NCI-H1048 (cell line): ENCODE results near the gene PRSS27.
A peak's percentile ranks its signal among the peaks of the same experiment; 100 is the strongest.
"Not testable (repeated sequence)": the region's sequence is repeated elsewhere in the genome, so short reads cannot be mapped to it uniquely, and the experiment has no call there.

Source experiments
- DNase-seq: peaks from one replicate; lab custom pipeline; 2025; lab: John Stamatoyannopoulos, UW

Gene PRSS27

DNA sequence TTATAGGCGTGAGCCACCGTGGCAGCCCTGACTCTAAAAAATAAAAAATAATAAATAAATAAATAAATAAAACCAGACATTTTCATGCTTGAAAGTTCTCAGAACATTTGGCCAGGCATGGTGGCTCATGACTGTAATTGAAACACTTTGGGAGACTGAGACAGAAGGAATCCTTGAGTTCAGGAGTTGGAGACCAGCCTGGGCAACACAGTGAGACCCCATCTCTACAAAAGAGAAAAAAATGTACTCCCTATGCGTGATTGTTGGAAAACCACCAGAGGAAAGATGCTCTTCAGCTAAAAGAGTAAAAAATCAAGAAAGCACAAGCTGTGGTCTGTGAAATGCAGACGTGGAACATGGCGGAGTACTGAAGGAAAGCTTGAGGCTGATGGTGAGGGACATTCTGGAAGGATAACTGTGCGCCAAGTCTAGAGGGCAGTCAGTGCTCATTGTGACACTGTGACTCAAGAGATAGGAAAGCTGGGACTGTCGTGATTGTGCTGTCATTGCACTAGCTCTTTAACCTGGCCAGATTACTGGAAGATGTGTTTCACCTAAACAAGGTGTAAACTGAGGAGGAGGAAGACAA, 4.2 kb upstream of the PRSS27 start:
- no peak for DNase-seq

DNA sequence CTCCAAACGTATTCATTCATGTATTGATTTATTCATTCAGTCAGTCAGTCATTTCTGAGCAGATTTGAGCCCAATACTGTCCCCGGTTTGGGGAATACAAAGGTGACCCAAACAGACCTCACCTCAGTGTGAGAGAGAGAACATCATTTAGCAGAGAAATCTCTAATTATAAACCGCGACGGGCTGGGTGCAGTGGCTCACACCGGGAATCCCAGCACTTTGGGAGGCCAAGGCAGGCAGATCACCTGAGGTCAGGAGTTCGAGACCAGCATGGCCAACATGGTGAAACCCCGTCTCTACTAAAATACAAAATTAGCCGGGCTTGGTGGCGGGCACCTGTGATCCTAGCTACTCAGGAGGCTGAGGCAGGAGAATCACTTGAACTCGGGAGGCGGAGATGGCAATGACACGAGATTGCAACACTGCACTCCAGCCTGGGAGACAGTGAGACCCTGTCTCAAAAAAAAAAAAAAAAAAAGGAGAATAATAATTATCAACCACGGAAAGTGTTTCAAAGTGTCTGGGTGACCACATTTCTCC, 1.7 kb upstream of the PRSS27 start:
- not testable (repeated sequence) for DNase-seq

DNA sequence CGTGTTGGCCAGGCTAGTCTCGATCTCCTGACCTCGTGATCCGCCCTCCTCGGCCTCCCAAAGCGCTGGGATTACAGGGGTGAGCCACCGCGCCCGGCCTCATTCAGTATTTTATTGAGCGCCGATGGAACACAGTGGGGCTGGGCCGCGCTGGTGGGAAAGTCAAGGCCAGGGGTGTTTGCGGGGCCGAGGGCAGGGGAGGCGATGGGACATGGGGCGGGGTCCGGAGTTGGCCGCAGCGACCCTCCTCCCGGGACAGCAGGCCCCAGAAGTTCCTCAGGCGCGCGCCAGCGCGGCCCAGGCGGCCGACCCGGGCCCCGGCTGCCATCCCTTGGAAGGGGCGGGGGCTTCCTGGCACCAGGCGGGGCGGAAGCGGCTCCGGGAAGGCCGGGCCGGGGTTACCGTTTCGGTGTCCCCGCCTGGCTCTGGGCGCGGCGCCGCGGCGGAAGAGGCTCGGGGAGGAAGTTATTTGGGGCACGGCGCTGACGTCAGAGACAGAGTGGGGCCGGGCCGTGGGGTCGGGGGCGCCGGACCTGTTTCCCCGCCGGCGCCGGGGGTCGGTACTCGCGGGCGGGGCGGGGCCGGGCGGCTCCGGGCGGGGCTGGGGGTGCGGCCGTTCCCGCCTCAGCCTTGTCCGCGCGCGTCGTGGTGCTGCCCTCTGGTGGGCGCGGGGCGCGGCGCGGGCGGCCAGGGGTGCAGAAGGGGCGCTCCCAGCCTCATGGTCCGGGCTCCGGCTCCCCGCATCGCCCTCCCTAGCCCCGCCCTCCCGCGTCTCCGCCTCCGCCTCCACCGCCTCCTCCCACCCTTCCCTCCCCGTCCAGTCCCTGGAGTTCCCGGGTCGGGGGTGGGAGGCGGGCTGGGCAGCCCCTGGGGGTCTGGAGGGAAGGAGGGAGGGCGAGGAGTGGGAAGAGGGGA, 952 bp upstream of the PRSS27 start:
- peak; percentile 32 for DNase-seq

DNA sequence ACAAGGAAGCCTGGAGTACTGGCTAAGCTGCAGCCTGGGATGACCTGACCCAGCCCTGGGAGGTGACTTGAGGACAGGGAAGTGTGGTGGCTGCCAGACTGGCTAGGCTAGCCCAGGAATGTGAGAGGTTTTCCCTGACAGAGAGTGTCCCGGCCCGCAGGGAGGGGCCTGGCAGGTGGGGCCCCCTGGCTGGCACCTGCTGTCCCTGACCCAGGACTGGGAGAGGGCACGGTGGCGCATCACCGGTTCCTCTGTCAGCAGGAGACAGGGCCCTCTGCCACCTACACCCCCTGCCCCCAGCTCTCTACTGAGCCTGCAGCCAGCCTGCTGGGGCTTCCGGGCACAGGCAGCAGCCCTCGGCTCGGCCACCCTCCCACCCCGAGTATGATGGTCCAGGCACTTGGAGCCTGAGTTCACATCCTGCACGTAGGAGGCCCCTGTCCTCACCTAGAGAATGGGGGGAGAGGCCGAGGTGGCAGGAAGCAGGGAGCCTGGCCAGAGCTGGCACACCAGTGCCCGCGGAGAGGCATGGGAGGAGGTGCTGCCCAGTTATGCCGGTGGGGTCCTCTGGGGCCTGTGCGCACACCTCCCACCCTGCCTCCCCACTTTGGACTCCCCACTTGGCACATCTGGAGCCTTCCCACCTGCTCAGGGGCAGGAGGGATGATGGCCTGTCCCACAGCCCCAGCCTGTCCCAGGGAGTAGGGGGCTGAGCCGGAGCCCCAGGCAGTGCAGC, 528 bp downstream of the PRSS27 start:
- DNase-seq, result no peak

DNA sequence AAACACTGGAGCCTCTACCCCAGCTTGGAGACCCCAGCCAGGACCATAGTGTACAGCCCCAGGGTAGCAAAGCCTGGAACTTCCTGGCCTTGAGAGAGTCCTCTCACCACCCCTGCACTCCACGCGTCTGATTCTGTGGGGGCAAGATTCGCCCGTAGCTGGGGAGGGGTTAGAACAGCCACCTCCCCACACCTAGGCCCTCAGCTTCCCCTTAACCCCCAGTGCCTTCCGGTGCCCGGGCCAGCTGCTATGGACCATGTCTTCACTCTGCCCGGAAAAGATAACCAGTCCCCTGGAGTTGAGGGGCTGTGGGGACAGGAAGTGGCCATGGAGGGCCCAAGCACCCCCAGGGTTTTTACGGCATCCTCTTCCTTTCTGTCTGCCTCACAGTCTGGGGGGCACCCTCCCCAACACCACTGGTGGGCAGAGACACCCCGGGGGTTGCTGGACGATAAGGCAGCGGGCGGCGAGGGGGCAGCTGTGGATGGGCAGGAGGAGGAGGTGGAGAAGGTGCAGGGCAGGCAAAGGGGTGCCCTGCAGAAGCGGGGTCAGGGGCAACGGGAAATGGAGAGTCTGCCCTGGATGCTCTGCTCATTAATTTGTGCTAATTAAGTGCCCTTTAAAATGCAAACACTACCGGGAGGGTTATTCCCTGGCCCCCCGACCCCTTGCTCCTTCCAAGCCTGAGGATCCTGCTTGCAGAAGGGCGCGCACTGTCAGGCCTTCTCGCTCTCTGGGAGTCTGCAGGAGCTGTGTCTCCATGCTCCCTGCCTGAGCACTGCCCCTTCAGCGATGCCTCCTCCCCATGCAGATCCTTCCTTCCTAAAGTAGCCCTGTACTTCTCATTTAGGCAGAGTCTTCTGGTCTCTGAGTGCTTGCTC, 2.4 kb downstream of the PRSS27 start:
- DNase-seq, result no peak

DNA sequence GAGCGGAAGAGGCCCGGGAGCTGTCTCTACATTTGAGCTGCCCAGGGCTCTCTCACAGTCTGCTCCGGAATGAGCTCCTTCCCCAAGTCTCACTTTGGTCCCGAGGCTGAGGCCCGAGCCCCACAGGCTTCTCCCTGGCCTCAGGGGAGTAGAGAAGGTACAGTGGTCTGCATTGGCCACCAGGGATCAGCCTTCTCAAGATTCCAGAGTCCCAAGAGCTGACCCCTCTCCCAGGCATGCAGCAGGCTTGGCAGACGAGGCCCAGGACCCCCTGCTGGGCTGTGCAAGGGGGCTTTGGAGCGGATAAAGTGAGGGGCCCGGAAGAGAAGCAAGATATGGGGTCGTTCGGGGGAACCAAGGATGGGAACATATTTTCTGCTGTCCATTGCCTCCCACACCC, 3.1 kb downstream of the PRSS27 start:
- DNase-seq, result no peak

DNA sequence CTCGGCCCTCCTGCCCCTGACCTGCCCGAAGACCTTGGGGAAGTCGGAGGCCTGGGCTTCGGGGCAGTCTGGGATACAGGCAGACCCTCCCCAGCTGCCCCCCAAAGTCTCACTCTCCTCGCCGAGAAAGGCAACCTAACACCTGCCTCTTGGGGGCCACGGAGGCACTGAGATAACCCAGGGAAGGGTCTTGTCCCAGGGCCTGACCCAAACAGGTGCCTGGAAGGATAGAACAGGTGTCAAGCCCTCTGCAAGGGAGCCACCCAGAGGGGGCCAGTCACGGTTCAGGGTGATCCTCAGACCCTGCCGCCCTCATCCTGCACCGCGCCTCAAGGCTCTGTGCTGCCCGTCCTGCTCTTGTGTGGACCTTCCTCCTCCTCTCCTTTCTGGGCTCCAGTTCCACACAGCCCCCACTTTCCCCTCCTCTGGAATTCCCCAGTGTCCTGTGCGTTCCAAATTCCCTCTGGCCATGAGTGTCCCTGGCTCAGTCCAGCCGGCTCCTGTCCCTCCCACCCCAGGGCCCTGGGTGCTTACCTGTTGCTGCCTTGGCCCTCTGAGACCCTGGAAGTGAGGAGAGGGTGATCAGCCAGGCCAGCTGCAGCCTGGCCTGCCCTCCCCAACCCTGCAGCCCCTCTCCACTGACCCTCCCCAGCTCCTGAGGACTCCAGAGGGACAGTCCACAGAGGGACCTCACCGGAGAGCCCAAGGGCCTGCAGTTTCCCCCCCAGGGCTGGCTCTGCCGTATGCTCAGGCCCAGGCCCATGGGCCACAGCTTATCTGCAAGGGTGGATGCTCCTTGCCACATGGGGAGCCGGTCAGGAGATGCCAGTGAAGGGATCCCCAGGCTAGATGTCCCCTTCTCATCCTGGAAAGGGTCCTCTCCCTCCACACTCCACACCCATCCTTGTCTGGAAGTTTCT, 3.8 kb downstream of the PRSS27 start:
- DNase-seq, result no peak

DNA sequence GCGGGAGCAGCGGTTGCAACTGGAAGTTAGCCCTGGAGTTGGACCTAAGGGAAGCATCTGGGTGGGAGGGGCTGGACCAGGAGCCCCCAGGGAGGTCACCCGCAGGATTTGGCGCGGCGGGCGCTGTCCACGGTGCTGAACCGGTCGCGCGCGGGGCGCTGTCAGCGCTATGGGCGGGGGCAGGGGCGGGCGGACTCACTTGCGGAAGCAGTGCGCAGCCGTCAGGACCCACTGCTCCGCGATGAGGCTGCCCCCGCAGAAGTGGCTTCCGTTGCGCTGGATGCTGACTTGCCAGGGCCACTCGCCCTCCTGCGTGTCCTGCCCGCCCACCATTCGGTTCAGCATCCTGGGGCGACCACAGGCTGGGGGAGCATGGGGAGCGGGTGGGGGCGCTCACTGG, 4.5 kb downstream of the PRSS27 start:
- DNase-seq, result no peak

DNA sequence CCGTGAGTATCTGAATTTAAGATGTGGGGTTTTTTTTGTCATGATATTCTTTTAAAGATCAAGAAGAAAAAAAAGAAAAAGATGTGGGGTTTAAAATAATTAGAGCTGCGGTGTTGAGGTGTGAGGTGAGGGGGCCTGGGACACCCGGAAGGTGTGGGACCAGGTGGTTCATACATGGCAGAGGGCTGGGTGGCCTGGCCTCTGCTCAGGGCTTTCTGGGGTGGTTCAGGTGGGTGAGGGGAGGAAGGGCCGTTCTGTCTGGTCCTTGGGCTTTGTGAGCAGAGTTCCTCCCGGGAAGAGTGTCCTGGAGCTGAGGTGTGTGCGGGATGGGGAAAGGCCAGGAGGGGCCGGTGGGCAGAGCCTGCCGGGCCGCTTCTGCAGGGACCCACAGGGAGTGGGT, 5.0 kb downstream of the PRSS27 start:
- no peak for DNase-seq

DNA sequence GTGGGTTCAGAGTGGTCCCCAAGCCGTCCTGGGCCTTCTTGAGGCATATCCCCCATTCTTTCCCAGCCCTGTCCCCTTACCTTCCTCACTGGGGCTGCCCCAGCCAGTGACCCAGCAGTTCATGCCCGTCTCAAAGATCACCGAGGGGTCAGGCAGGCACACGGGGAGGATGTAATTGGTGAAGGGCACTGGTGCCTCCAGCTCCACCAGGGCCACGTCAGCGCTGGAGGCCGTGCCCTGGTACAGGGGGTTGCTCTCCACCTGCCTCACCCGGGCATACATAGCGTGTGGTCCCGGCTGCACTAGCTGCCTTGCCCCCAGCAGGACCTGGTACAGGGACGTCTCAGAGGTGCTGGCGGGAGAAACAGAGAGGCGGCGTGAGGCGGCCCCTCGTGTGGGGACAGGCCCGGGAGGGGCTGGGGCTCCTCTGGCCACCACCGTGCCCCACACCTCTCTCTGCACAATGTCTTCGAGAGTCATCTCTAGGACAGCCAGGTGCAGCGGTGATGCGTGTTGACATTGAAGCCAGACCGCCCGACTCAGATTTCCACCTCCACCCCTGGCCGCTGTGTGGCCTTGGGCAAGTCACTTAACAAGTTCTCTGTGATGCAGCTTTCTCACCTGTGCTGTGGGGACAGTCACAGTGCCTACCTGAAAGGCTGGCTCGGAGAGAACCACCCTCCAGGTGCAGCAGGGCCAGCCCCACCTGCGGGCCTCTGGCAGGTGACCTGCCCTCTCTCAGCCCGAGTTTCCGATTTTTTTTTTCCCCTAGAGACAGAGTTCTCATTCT, 5.8 kb downstream of the PRSS27 start:
- DNase-seq, result no peak

DNA sequence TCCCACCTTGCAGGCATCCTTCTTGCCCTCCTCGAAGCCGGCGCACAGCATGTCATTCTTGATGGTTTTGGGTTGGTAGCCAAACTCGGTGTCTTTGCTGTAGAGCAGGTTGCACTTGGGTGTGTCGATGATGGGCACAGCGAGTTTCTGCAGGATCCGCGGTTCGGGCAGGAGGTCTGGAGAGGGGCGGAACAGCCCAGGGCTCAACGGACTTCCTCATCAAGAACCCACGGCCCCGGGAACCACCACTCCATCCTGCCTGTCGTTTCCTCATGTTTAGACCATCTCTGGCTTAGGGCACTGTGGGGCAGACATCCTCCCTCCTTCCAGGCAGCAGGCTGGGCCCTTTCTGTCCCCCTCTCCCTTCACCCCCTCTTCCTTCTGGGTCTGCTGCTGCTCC, 6.5 kb downstream of the PRSS27 start:
- no peak for DNase-seq

DNA sequence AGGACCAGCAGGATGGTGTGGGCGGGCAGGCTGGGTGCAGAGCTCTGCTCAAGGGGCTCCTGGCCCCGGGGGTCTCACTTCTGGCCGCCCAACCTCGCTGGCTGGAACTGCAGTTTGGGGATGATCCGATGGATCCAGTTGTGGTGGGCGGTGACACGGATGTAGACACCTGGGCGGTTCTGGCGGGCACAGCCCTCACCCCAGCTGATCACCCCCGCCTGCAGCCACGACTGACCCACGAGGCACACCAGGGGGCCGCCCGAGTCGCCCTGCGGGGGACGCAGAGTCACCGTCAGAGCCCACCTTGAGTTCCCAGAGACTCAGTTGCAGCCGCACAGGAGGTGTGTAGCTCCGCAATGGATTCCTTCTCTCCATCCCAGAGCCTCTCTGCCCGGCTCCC, 7.5 kb downstream of the PRSS27 start:
- DNase-seq, result no peak

DNA sequence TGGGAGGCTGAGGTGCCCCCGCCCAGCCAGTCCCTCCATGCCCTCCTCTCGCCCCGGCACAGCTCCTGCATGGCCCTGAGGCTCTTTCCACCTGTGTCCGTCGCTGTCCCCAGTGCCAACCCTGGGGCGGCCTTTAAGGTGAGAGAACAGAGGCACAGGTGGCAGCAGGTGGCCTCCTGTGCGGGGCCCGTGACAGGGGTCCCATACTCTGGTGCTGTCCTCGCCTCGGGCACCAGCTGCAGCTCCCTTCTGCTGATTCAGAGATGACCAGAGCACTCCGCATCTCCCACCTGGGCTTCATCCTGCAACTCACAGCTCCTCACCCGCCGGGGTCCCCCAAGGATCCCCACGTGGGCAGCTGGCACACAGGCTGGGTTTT, 8.0 kb downstream of the PRSS27 start:
- DNase-seq, result no peak

DNA sequence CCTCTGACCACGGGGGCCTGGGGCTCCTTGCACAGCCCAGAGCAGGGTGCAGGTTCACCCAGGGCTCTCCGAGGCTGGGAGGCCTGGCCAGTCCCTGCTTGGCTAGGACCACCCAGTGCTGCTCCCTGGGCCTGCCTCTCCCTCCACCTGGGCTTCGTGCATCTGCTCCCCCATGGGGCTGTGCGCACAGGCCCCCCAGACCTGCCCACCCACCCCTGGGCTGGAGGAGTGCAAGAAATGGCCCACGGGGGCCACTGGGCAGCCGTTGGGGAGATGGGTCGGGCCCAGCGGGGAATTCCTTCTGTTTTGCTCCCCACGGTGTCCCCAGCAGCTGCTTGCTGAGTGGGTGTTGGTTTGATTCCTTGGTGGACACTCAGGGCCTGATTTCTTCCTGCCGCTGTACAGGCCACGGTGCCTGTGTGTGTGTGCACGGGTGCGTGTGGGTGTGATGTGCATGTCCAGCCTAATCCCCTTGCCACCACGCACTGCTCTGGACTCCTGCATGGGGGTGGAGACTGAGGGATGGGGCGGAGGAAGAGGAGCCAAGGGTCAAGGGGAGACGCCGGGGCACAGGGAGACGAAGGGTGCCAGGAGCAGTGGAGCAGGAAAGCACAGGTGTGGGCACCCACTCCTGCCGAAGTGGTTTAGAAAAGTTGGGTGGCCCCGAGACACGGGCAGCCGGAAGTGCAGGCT, 8.5 kb downstream of the PRSS27 start:
- DNase-seq, result no peak

DNA sequence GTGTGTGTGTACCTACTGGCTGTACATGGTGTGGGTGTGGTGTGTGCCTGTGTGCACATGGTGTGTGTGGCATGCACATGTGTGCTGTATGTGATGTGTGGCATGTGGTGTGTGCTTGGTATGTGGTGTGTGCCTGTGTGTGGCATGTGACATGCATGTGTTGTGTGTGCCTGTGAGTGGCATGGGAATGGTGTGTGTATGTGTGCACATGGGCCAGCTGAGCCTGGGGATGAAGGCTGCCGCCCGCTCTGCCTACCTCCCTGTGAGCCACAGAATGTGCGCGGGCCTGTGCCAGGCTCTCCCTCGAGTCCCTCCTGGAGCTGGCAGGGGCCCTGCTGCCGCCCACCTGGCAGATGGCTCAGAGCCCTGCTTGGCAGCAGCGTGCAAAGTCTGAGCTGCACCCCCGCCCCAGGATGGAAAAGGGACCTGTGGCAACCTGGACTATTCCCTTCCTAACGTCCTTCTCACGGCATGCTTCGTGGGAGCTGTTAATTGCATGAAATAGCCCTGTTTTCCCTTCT, 9.3 kb downstream of the PRSS27 start:
- DNase-seq, result no peak

DNA sequence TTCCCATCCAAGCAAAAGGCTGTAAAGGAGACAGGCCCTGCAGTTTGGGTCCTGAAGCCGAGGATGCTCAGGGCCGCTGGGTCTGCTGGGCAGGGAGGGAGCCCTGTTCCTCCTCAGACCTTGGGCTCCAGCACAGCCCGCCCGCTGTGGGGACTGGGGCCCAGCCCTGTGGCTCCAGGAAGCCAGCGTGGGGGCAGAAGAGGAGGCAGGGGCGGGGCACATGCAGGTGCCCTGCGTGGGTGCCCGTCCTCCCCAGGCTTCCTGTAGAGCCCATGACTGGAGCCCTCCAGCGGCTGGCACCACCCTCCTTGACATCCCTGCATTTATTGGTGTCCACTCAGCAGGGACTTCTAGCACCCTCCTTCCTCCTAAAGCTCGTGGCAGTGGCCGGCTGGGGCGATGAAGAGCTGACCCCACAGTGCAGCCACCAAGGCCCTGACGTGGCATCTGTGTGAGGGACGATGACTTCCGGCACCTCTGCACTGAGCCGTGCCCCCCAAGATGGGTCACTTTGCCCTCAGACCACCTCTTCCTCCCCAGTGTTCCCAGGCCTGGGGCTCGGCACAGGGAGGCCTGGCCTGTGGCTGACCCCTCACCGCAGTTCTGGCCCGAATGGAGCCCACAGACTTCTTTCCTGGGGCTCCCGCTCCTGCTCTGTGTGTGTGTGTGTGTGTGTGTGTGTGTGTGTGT, 9.9 kb downstream of the PRSS27 start:
- DNase-seq, result no peak

DNA sequence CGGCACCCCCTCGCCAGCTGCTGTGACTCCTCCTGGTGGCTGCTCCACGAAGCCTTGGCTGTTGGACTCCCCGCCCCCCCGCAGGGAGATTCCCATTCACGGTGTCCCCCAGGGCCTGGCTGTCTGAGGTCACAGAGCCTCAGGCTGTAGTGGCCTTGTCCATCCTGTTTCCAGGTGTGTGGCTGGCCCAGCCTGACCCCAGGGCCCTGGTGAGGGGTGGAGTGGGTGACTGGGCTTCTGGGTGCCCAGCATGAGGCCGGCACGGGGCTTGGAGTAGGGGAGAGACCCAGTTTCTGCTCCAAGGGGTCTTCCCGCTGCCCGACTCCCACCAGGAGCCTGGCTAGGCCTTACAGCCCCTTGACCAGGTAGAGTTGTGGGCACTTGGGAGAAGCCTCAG, 10.4 kb downstream of the PRSS27 start:
- no peak for DNase-seq

DNA sequence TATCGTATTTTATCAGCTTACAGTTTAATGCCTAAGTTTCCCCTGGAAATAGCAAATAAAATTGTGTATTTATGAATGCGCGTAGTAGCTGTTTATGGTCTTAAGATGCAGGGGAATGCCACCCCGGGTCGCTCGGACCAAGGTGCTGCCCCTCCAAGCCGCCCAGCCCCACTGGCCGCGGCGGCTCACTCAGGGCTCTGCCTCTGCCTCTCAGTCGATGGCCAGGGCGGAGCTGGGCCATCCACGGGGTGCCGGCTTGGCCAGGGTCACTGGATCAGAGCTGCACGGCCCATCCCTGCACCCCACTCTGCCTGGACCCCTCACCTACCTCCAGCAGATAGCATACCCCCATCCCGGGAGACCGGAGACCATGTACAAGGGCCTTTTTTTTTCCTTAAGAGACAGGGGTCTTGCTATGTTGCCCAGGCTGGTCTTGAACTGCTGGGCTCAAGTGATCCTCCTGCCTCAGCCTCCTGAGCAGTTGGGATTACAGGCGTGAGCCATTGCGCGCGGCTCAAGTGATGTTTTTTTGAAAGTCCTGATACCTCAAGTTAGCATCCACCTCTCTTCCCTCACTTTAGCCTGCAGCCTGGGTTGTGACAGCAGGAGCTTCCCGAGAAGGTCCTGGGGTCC, 11.0 kb downstream of the PRSS27 start:
- no peak for DNase-seq
